HepG2 (cell line): ENCODE results near the gene UBAP2L. TPM values are rescaled to one million over a fixed set of nuclear protein-coding genes. Genes with fewer than 3 reads are reported as not detected.
"Not testable (repeated sequence)": the region's sequence is repeated elsewhere in the genome, so short reads cannot be mapped to it uniquely, and the experiment has no call there.

ENCODE experiments used
- ATAC-seq: fragments of 200-7000 bp; cut with Tn5 transposase; 3 replicates; pipeline ENCODE4 v1.9.1; 2020; ENCODE audit warnings: mild to moderate bottlenecking, moderate library complexity
- BruUV-seq: library from RNA; stranded (reverse); fragments of 400-500 nt; replicated peaks from 2 replicates; lab custom pipeline; 2021; lab: Mats Ljungman, UMichigan
- CTCF ChIA-PET: fragments of 300-600 bp; formaldehyde crosslinking; extraction: SDS; loops from one replicate; lab custom pipeline; 2021; ENCODE audit warnings: low total read pairs, inconsistent platforms, low intra/inter-chr PET ratio; lab: Yijun Ruan, JAX
- POLR2A ChIA-PET: fragments of 350-600 bp; sonication (Branson Sonifier 250); formaldehyde crosslinking; loops from one replicate; lab custom pipeline; 2020; ENCODE audit warnings: antibody characterized with exemption, inconsistent platforms; lab: Yijun Ruan, JAX
- DNase-seq: peaks from one replicate; pipeline ENCODE4 v3.0.0-alpha.2; 2015; ENCODE audit warnings: low spot score
- FAIRE-seq: peaks from 3 replicates; lab custom pipeline; 2011; peaks lifted over from hg19 to GRCh38; lab: Jason Lieb, UNC
- H2AFZ ChIP-seq: one replicate; pipeline ENCODE4 v1.6.1; 2011; ENCODE audit warnings: low read length, inconsistent platforms
- H3K27ac ChIP-seq: fragments of 300-600 bp; 3 replicates; pipeline ENCODE4 v1.8.0; 2011; ENCODE audit warnings: mixed run types, mild to moderate bottlenecking, mixed read lengths, low read length, inconsistent platforms; ENCODE audit not compliant: insufficient read depth; ENCODE audit errors: extremely low read length
- H3K27me3 ChIP-seq, 2 experiments: fragments of 200-600 bp in 1 of 2; 2 replicates in 1 of 2; 3 replicates in 1 of 2; pipeline versions ENCODE4 v1.6.0 to v1.8.0; 2011; ENCODE audit warnings: low read length in 2 of 2, mild to moderate bottlenecking in 2 of 2, moderate library complexity in 2 of 2, inconsistent platforms in 1 of 2; ENCODE audit not compliant: insufficient read depth in 2 of 2, control insufficient read depth in 1 of 2
- H3K36me3 ChIP-seq, 2 experiments: fragments of 200-600 bp in 1 of 2; replicated peaks in 1 of 2; 2 replicates in 1 of 2; 3 replicates in 1 of 2; pipeline versions ENCODE4 v1.5.1 to v1.8.0; 2011; ENCODE audit warnings: low read length in 2 of 2, inconsistent platforms in 1 of 2; ENCODE audit not compliant: insufficient read depth in 2 of 2, control insufficient read depth in 1 of 2
- H3K4me1 ChIP-seq: 2 replicates; pipeline ENCODE4 v1.5.1; 2012; ENCODE audit warnings: low read length, inconsistent platforms; ENCODE audit not compliant: insufficient read depth
- H3K4me2 ChIP-seq: 2 replicates; pipeline ENCODE4 v1.6.0; 2011; ENCODE audit warnings: low read depth, low read length, inconsistent platforms
- H3K4me3 ChIP-seq, 3 experiments: fragments of 200-600 bp in 1 of 3; sonication (generic), shearing (Covaris generic) in 1 of 3; replicated peaks in 1 of 3; 2 replicates each; pipeline ENCODE4 v1.5.1; 2011 to 2016; ENCODE audit warnings: low read length in 3 of 3, inconsistent platforms in 2 of 3, low read depth in 2 of 3, mild to moderate bottlenecking in 2 of 3, control low read depth in 1 of 3, mixed read lengths in 1 of 3; ENCODE audit not compliant: insufficient read depth in 1 of 3
- H3K79me2 ChIP-seq: one replicate; pipeline ENCODE4 v1.6.1; 2011; ENCODE audit warnings: low read length, inconsistent platforms; ENCODE audit not compliant: insufficient read depth
- H3K9ac ChIP-seq: 2 replicates; pipeline ENCODE4 v1.6.0; 2011; ENCODE audit warnings: mild to moderate bottlenecking, low read depth, low read length, inconsistent platforms; ENCODE audit not compliant: insufficient read depth
- H3K9me3 ChIP-seq: 2 replicates; pipeline ENCODE4 v1.5.1; 2012; ENCODE audit warnings: mild to moderate bottlenecking, low read length
- H4K20me1 ChIP-seq: 2 replicates; pipeline ENCODE4 v1.6.0; 2011; ENCODE audit warnings: inconsistent platforms, mild to moderate bottlenecking, low read length, moderate library complexity; ENCODE audit not compliant: insufficient read depth
- CBX1 ChIP-seq: IDR thresholded peaks from one replicate; pipeline ENCODE4 v1.6.1; 2016; ENCODE audit warnings: antibody characterized with exemption, low read depth
- ZNF431 ChIP-seq: sonication (generic); formaldehyde crosslinking; IDR thresholded peaks from 2 replicates; pipeline ENCODE4 v1.9.0; 2022; ENCODE audit warnings: missing genetic modification reagents, low read depth, mild to moderate bottlenecking, borderline replicate concordance
- WGBS: methylation state at CpG from one replicate; pipeline ENCODE4 v1.1.6; 2017; ENCODE audit warnings: low lambda C conversion rate; 5-methylcytosine and 5-hydroxymethylcytosine counted together
- in situ Hi-C: cut with HindIII; loops from 2 replicates; pipeline ENCODE4 v1.10.0; 2017; ENCODE audit warnings: low pct_unique_long_range_greater_than_20kb; ENCODE audit not compliant: extremely low pct_ligation_motif_present
- intact Hi-C: fragments of 100-400 bp; cut with micrococcal nuclease; formaldehyde crosslinking; loops from one replicate; pipeline ENCODE4 v1.10.0; 2022; ENCODE audit not compliant: unreplicated experiment
- polyA plus RNA-seq, 8 experiments: library from polyadenylated mRNA; depleted of rRNA in 3 of 8; stranded (reverse) in 7 of 8; unstranded in 1 of 8; fragments of >200 nt; fragmentation: Illumina TruSeq in 4 of 8; extraction: Trizol in 4 of 8; gene quantifications; 2 replicates each; pipeline versions ENCODE4 v1.2.1 to v1.2.3, GENCODE V29; 2011 to 2016; ENCODE audit warnings: low read depth in 4 of 8, missing spikeins in 1 of 8, mixed read lengths in 1 of 8; ENCODE audit not compliant: insufficient read depth in 1 of 8
- total RNA-seq, 5 experiments: library from RNA; depleted of rRNA; stranded (reverse); fragments of >200 nt; fragmentation: Illumina TruSeq; extraction: Trizol; gene quantifications; 2 replicates each; pipeline ENCODE4 v1.2.3, GENCODE V29; 2016; ENCODE audit warnings: low read depth in 1 of 5

UBAP2L gene
- total and polyA plus RNA-seq, 2 of the 13 experiments (the other 11 are each of a cell fraction or from before 2014, with no cell fraction given) = 74.2 to 159 TPM

DNA sequence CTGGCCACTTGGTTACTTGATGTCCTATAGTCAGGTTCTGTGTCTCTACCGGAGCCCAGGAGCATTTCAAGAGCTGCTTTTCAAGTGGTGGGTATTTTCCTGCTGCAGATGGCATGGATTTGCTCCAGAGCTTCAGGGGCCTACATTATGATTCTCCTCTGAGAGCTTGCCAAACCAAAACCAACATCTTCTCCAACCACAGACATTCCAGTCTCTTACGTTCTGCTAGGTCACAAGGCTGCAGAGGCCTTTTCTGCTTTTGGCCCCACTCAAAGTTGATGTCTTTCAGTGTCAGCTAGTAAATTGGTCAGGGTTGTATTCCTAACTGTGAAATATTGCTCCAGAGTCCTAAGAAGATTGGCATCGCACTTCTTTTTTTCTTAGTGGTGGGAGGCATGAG, 85.4 kb downstream of the UBAP2L start:
- intact Hi-C loops (no loop called here), in situ Hi-C loops (no loop called here)
- Histone ChIP-seq H3K79me2 (no peaks in the 10 kb centered on the region), H3K27me3 (no peaks in the 10 kb centered on the region), H3K36me3 (no peaks in the 10 kb centered on the region), H3K9ac (no peak overlapping the region), H3K4me2 (no peak overlapping the region), H3K4me1 (no peaks in the 10 kb centered on the region), H3K4me3 (no peak overlapping the region), H2AFZ (no peak overlapping the region), H3K27ac (no peak overlapping the region), H4K20me1 (no peaks in the 10 kb centered on the region), H3K9me3 (no peaks in the 10 kb centered on the region)
- FAIRE-seq (no peak), ATAC-seq (no peak), DNase-seq (no peak)
- CTCF ChIA-PET = no interaction called here
- POLR2A ChIA-PET = interaction anchor here (1.4 kb wide), 1 partner anchor 29 kb away, joined by 3 read pairs; no protein-coding TSS in a partner anchor
- 38% methylated on average over 3 of the region's 3 CpGs for WGBS
- no peak for TF ChIP-seq CBX1
- no TSS peak for BruUV-seq

DNA sequence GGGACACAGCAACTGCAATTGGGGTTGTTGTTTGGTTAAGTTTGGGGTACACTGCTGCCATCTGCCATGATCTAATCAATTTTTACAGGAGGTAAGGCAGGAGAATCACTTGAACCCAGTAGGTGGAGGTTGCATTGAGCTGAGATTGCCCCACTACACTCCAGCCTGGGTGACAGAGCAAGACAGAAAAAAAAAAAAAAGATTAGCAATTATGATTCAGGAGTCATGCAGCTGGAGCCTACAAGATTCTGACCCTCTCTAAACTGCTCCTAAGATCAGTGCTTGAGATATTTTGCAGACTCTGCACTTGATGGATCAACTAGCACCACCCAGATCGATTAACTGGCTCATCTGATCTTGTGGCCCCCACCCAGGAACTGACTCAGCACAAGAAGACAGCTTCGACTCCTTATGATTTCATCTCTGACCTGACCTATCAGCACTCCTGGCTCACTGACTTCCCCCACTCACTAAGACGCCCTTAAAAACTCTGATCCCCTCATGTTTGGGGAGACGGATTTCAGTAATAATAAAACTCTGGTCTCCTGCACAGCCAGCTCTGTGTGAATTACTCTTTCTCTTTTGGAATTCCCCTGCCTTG, 87.0 kb downstream of the UBAP2L start:
- BruUV-seq, H4K20me1 ChIP-seq, H3K9me3 ChIP-seq, H3K36me3 ChIP-seq, in situ Hi-C loops, CTCF ChIA-PET, H3K79me2 ChIP-seq, FAIRE-seq, POLR2A ChIA-PET, H3K9ac ChIP-seq, ATAC-seq, DNase-seq, H2AFZ ChIP-seq, H3K4me2 ChIP-seq, intact Hi-C loops, H3K27ac ChIP-seq, H3K4me3 ChIP-seq, H3K27me3 ChIP-seq, H3K4me1 ChIP-seq: not testable (repeated sequence)
- 41% methylated on average over 4 of the region's 4 CpGs for WGBS

DNA sequence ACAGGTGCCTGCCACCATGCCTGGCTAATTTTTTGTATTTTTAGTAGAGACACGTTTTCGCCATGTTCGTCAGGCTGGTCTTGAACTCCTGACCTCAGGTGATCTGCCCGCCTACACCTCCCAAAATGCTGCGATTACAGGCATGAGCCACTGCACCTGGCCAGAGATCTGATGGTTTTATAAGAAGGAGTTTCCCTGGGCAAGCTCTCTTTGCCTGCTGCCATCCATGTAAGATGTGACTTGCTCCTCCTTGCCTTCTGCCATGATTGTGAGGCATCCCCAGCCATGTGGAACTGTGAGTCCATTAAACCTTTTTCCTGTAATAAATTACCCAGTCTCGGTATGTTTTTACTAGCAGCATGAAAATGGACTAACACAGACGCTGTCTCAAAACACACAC, 88.4 kb downstream of the UBAP2L start:
- H4K20me1 ChIP-seq, in situ Hi-C loops, H3K36me3 ChIP-seq, FAIRE-seq, H3K4me1 ChIP-seq, H3K9me3 ChIP-seq, ATAC-seq, H3K4me2 ChIP-seq, H2AFZ ChIP-seq, H3K27me3 ChIP-seq, H3K79me2 ChIP-seq, DNase-seq, H3K9ac ChIP-seq, H3K4me3 ChIP-seq, BruUV-seq, intact Hi-C loops, POLR2A ChIA-PET, CTCF ChIA-PET, H3K27ac ChIP-seq: not testable (repeated sequence)
- WGBS = 68% methylated on average over 7 of the region's 7 CpGs
- peak; percentile 87; the same call in 1 of the 2 replicates for TF ChIP-seq ZNF431

DNA sequence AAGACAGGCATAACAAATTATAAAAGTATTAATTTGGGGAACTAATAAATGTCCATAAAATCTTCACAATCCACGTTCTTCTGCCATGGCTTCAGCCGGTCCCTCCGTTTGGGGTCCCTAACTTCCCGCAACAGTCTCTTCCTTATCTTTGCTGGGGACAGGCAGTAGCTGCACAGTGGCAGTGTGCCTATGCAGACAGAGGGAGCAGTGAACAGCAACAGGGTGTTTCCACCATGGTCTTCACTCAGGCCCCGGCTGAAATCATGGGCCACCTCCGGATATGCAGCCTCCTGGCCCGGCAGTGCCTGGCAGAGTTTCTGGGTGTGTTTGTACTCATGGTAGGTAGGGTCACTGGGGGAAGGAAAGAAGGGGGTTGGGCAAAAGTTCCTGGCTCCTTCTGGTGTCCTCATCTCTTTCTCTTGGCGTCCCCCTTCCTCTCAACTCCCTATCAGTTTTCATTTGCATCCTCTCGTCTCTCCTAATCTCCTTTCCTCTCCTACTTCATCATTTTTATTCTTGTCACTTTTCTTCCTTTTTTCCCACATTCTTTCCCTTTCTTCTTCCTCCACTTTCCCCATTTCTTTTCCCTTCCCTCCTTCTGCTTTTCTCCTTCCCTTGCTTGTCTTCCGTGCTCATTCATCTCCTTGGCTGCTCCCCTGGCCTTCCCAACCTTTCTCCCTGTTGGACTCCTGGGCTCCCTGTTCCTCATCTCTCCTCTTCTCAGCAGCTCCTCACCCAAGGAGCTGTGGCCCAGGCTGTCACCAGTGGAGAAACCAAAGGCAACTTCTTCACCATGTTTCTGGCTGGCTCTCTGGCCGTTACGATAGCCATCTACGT, 91.7 kb downstream of the UBAP2L start:
- FAIRE-seq, H3K79me2 ChIP-seq, H2AFZ ChIP-seq, intact Hi-C loops, H3K4me2 ChIP-seq, H3K27ac ChIP-seq, H3K36me3 ChIP-seq, DNase-seq, H3K4me1 ChIP-seq, H3K4me3 ChIP-seq, H3K9ac ChIP-seq, BruUV-seq, in situ Hi-C loops, H3K27me3 ChIP-seq, H4K20me1 ChIP-seq, H3K9me3 ChIP-seq, POLR2A ChIA-PET: not testable (repeated sequence)
- WGBS = 58% methylated on average over 8 of the region's 13 CpGs
- peak; percentile 56 for ATAC-seq
- CTCF ChIA-PET = interaction anchor here (0.7 kb wide), 1 partner anchor 13 kb away, joined by 3 read pairs; the partner anchor contains the start of gene ATP8B2
